Psoas muscle (tissue), 8 donors: ENCODE results near the gene FXYD5. TPM values are rescaled to one million over a fixed set of nuclear protein-coding genes. Genes with fewer than 3 reads are reported as not detected.

Source experiments
- ATAC-seq, 4 donors: fragments of 200-7000 bp; cut with Tn5 transposase; one replicate each; pipeline ENCODE4 v1.9.1; 2020; ENCODE audit warnings: moderate library complexity in 3 of 4, mild to moderate bottlenecking in 2 of 4
- DNase-seq, 2 donors: peaks; one replicate each; pipeline ENCODE4 v3.0.0-alpha.2; 2020
- H3K27ac ChIP-seq: fragments of 200-600 bp; one replicate; pipeline ENCODE4 v1.8.0; 2022
- H3K27me3 ChIP-seq, 3 donors: fragments of 200-600 bp in 1 of 3; one replicate each; pipeline versions ENCODE4 v1.6.1 to v1.8.0; 2013 to 2022; ENCODE audit warnings: low read length in 2 of 3, mild to moderate bottlenecking in 2 of 3, moderate library complexity in 1 of 3; ENCODE audit not compliant: insufficient read depth in 3 of 3
- H3K36me3 ChIP-seq, 2 donors: fragments of 200-600 bp in 1 of 2; one replicate each; pipeline versions ENCODE4 v1.6.1 to v1.8.0; 2013 to 2022; ENCODE audit warnings: low read depth in 1 of 2, mild to moderate bottlenecking in 1 of 2, moderate library complexity in 1 of 2; ENCODE audit not compliant: insufficient read depth in 1 of 2
- H3K4me1 ChIP-seq: fragments of 200-600 bp; one replicate; pipeline ENCODE4 v1.8.0; 2022
- H3K4me3 ChIP-seq: fragments of 200-600 bp; one replicate; pipeline ENCODE4 v1.8.0; 2022; ENCODE audit warnings: mild to moderate bottlenecking
- H3K9me3 ChIP-seq: fragments of 200-600 bp; one replicate; pipeline ENCODE4 v1.8.0; 2022
- CTCF ChIP-seq: fragments of 200-600 bp; IDR thresholded peaks from one replicate; pipeline ENCODE4 v1.8.0; 2022; ENCODE audit warnings: antibody characterized with exemption
- WGBS, 3 donors: extraction: QIAGEN DNeasy Blood & Tissue Kit; methylation state at CpG; one replicate each; pipeline versions ENCODE4 v1.1.6 to v1.1.7; 2013; 5-methylcytosine and 5-hydroxymethylcytosine counted together
- intact Hi-C, 2 donors: fragments of 100-400 bp; cut with DNase I; formaldehyde crosslinking; loops; one replicate each; pipeline versions ENCODE4 v1.11.0 to v1.14.2; 2022
- polyA plus RNA-seq, 3 donors: library from polyadenylated mRNA; stranded (reverse); fragments of 200-250 nt; gene quantifications; one replicate each; pipeline ENCODE4 v1.2.3, GENCODE V29; 2013
- total RNA-seq, 4 donors: library from RNA; stranded (reverse); fragmentation: NEBNext Ultra II Directional in 2 of 4; extraction: Animal tissue kit (Norgen Biotek cat#: 25700) in 2 of 4; gene quantifications; one replicate each; pipeline versions ENCODE4 v1.2.1 to v1.2.4, GENCODE V29; 2021 to 2023
- donor health status: healthy with polysubstance abuse.
- donor health status: DM: no; HTN: no; CAD: no; lungs with moderate emphysema.
- donor health status: Bipolar disorder and iron deficiency.
- donor health status: healthy.
- donor health status: DM: yes; HTN: yes; CAD: no.
- donor health status: DM: no; HTN: no; CAD: no.
- donor health status: DM: no; HTN: no; CAD: no.
- donor health status: DM: yes; HTN: yes; CAD: no.

FXYD5 gene
- total and polyA plus RNA-seq, 7 donors, result 6.4 to 19.1 (median 11.5) TPM

- no peak for ATAC-seq
- intact Hi-C loops, result no loop called here
- H3K27ac ChIP-seq, result no peak overlapping the region
- no peaks in the 10 kb centered on the region for H3K4me1 ChIP-seq
- WGBS, 3 donors, result 55 to 59% (median 58%) methylated on average over 2 of the region's 2 CpGs
- no peak for TF ChIP-seq CTCF
- H3K27me3 ChIP-seq, result no peaks in the 10 kb centered on the region
- no peaks in the 10 kb centered on the region for H3K9me3 ChIP-seq
- DNase-seq, result no peak
- no peak overlapping the region for H3K4me3 ChIP-seq
- H3K36me3 ChIP-seq, result no peaks in the 10 kb centered on the region
These were observed 24.2 kb downstream of the FXYD5 start for GRCh38 chr19:35178701-35179100.

GRCh38 chr19:35179830-35180229 is 25.3 kb downstream of the FXYD5 start:
- 80 to 81% (median 80%) methylated on average over 3 of the region's 3 CpGs for WGBS, 3 donors
- H3K9me3 ChIP-seq, result no peaks in the 10 kb centered on the region
- no peaks in the 10 kb centered on the region for H3K27me3 ChIP-seq
- DNase-seq (no peak), ATAC-seq (no peak)
- intact Hi-C loops, result no loop called here
- no peaks in the 10 kb centered on the region for H3K36me3 ChIP-seq
- H3K4me3 ChIP-seq, result no peak overlapping the region
- no peaks in the 10 kb centered on the region for H3K4me1 ChIP-seq
- H3K27ac ChIP-seq, result no peak overlapping the region
- TF ChIP-seq CTCF, result no peak

- DNase-seq, result no peak
- Histone ChIP-seq H3K4me3 (no peak overlapping the region), H3K27ac (no peak overlapping the region), H3K4me1 (no peaks in the 10 kb centered on the region), H3K9me3 (no peaks in the 10 kb centered on the region), H3K27me3 (no peaks in the 10 kb centered on the region), H3K36me3 (no peaks in the 10 kb centered on the region)
- intact Hi-C loops, result no loop called here
- WGBS, 3 donors, result 79 to 94% (median 83%) methylated on average over 1 of the region's 1 CpG
- no peak for ATAC-seq
- TF ChIP-seq CTCF, result no peak
These were observed 26.9 kb downstream of the FXYD5 start for GRCh38 chr19:35181387-35181786.

GRCh38 chr19:35184267-35184666 is 29.7 kb downstream of the FXYD5 start:
- Histone ChIP-seq H3K27ac (no peak overlapping the region), H3K4me1 (no peaks in the 10 kb centered on the region), H3K9me3 (no peaks in the 10 kb centered on the region), H3K27me3 (no peaks in the 10 kb centered on the region), H3K4me3 (no peak overlapping the region), H3K36me3 (no peaks in the 10 kb centered on the region)
- DNase-seq (no peak), ATAC-seq (no peak)
- TF ChIP-seq CTCF, result no peak
- intact Hi-C loops, result no loop called here
- 74 to 82% (median 78%) methylated on average over 1 of the region's 1 CpG for WGBS, 3 donors

GRCh38 chr19:35184884-35185283 is 30.3 kb downstream of the FXYD5 start:
- ATAC-seq (no peak), DNase-seq (no peak)
- TF ChIP-seq CTCF, result no peak
- Histone ChIP-seq H3K27ac (no peak overlapping the region), H3K36me3 (no peaks in the 10 kb centered on the region), H3K4me1 (no peaks in the 10 kb centered on the region), H3K27me3 (peaks cover 0 to 2% (median 0%) of the 10 kb centered on the region in 3 donors), H3K9me3 (no peaks in the 10 kb centered on the region), H3K4me3 (no peak overlapping the region)
- 75 to 83% (median 76%) methylated on average over 2 of the region's 2 CpGs for WGBS, 3 donors
- intact Hi-C loops, result no loop called here
